ENCODE results near the gene G6PC1.
"Not testable (repeated sequence)": the region's sequence is repeated elsewhere in the genome, so short reads cannot be mapped to it uniquely, and the experiment has no call there.

Gene G6PC1

GRCh38 chr17:42853968-42854790 lies 46.4 kb upstream of the G6PC1 start:
- no peaks in the 10 kb centered on the region; the same call in 1 of the 2 replicates for H4K20me1 ChIP-seq (ENCODE audit: insufficient read depth, low read length)
- no peak overlapping the region for H2AFZ ChIP-seq (ENCODE audit: low read depth, low read length)
- H3K4me3 ChIP-seq (ENCODE audit: low read depth in 1 of 2, low read length in 2 of 2): no peak overlapping the region

GRCh38 chr17:42855048-42855596 lies 45.5 kb upstream of the G6PC1 start:
- Histone ChIP-seq H2AFZ (ENCODE audit: low read depth, low read length) (no peak overlapping the region), H3K27ac (ENCODE audit: low read length) (no peak overlapping the region), H3K36me3 (ENCODE audit: insufficient read depth, low read length) (no peaks in the 10 kb centered on the region), H3K4me2 (ENCODE audit: insufficient read depth, low read length) (no peak overlapping the region), H3K4me3 (ENCODE audit: low read depth in 1 of 2, low read length in 2 of 2) (no peak overlapping the region), H3K27me3 (ENCODE audit: insufficient read depth, low read length, poor library complexity) (peaks cover 8% of the 10 kb centered on the region), H3K9me3 (ENCODE audit: insufficient read depth, low read length, severe bottlenecking) (no peaks in the 10 kb centered on the region), H3K9ac (ENCODE audit: low read depth, low read length) (no peak overlapping the region), H3K79me2 (ENCODE audit: insufficient read depth, low read length) (no peaks in the 10 kb centered on the region), H3K4me1 (ENCODE audit: insufficient read depth, low read length) (no peaks in the 10 kb centered on the region), H4K20me1 (ENCODE audit: insufficient read depth, low read length) (no peaks in the 10 kb centered on the region; the same call in 1 of the 2 replicates)
- ATAC-seq (ENCODE audit: insufficient read depth, low read depth) (no peak), DNase-seq (no peak)
- no peak for TF ChIP-seq CTCF (IDR thresholded peaks at IDR 0.05; ENCODE audit: borderline replicate concordance, extremely low read depth, low read length, poor library complexity, severe bottlenecking)
- TF ChIP-seq EZH2 (IDR thresholded peaks at IDR 0.05; ENCODE audit: borderline replicate concordance, low read depth, low read length, severe bottlenecking): no peak

More at GRCh38 chr17:42853968-42854790, 46.4 kb upstream of the G6PC1 start:
- no peak overlapping the region for H3K9ac ChIP-seq (ENCODE audit: low read depth, low read length)
- no peak overlapping the region for H3K27ac ChIP-seq (ENCODE audit: low read length)
- TF ChIP-seq CTCF (IDR thresholded peaks at IDR 0.05; ENCODE audit: borderline replicate concordance, extremely low read depth, low read length, poor library complexity, severe bottlenecking): no peak
- TF ChIP-seq EZH2 (IDR thresholded peaks at IDR 0.05; ENCODE audit: borderline replicate concordance, low read depth, low read length, severe bottlenecking): no peak
- no peak for ATAC-seq (ENCODE audit: insufficient read depth, low read depth)
- DNase-seq: no peak
- no peaks in the 10 kb centered on the region for H3K36me3 ChIP-seq (ENCODE audit: insufficient read depth, low read length)
- peaks cover 8% of the 10 kb centered on the region for H3K27me3 ChIP-seq (ENCODE audit: insufficient read depth, low read length, poor library complexity)
- no peaks in the 10 kb centered on the region for H3K4me1 ChIP-seq (ENCODE audit: insufficient read depth, low read length)
- no peak overlapping the region for H3K4me2 ChIP-seq (ENCODE audit: insufficient read depth, low read length)
- H3K79me2 ChIP-seq (ENCODE audit: insufficient read depth, low read length): no peaks in the 10 kb centered on the region
- H3K9me3 ChIP-seq (ENCODE audit: insufficient read depth, low read length, severe bottlenecking): no peaks in the 10 kb centered on the region

- H4K20me1 ChIP-seq (ENCODE audit: insufficient read depth, low read length); H3K36me3 ChIP-seq (ENCODE audit: insufficient read depth, low read length); H3K27ac ChIP-seq (ENCODE audit: low read length); H3K79me2 ChIP-seq (ENCODE audit: insufficient read depth, low read length); ATAC-seq (ENCODE audit: insufficient read depth, low read depth); H3K4me3 ChIP-seq (ENCODE audit: low read depth in 1 of 2, low read length in 2 of 2); H3K4me1 ChIP-seq (ENCODE audit: insufficient read depth, low read length); H3K4me2 ChIP-seq (ENCODE audit: insufficient read depth, low read length); DNase-seq; H3K9ac ChIP-seq (ENCODE audit: low read depth, low read length); H2AFZ ChIP-seq (ENCODE audit: low read depth, low read length); H3K9me3 ChIP-seq (ENCODE audit: insufficient read depth, low read length, severe bottlenecking); H3K27me3 ChIP-seq (ENCODE audit: insufficient read depth, low read length, poor library complexity): not testable (repeated sequence)
Measured at GRCh38 chr17:42856093-42856492, 44.5 kb upstream of the G6PC1 start.

- H3K27me3 ChIP-seq (ENCODE audit: insufficient read depth, low read length, poor library complexity); H3K4me1 ChIP-seq (ENCODE audit: insufficient read depth, low read length); H3K4me3 ChIP-seq (ENCODE audit: low read depth in 1 of 2, low read length in 2 of 2); H3K4me2 ChIP-seq (ENCODE audit: insufficient read depth, low read length); H3K79me2 ChIP-seq (ENCODE audit: insufficient read depth, low read length); DNase-seq; H3K36me3 ChIP-seq (ENCODE audit: insufficient read depth, low read length); H3K27ac ChIP-seq (ENCODE audit: low read length); ATAC-seq (ENCODE audit: insufficient read depth, low read depth); H3K9ac ChIP-seq (ENCODE audit: low read depth, low read length); H3K9me3 ChIP-seq (ENCODE audit: insufficient read depth, low read length, severe bottlenecking); H2AFZ ChIP-seq (ENCODE audit: low read depth, low read length); H4K20me1 ChIP-seq (ENCODE audit: insufficient read depth, low read length): not testable (repeated sequence)
Measured at GRCh38 chr17:42856516-42856915, 44.1 kb upstream of the G6PC1 start.

Data from DND-41 (cell line).